ENCODE data around the gene PKP3. TPM values are rescaled to one million over a fixed set of nuclear protein-coding genes. Genes with fewer than 3 reads are reported as not detected.

PKP3 gene
- total and polyA plus RNA-seq, 9 of the 15 experiments (the other 6 are each of a cell fraction or from before 2014, with no cell fraction given): 0.11 to 110 (median 30.7) TPM

DNA sequence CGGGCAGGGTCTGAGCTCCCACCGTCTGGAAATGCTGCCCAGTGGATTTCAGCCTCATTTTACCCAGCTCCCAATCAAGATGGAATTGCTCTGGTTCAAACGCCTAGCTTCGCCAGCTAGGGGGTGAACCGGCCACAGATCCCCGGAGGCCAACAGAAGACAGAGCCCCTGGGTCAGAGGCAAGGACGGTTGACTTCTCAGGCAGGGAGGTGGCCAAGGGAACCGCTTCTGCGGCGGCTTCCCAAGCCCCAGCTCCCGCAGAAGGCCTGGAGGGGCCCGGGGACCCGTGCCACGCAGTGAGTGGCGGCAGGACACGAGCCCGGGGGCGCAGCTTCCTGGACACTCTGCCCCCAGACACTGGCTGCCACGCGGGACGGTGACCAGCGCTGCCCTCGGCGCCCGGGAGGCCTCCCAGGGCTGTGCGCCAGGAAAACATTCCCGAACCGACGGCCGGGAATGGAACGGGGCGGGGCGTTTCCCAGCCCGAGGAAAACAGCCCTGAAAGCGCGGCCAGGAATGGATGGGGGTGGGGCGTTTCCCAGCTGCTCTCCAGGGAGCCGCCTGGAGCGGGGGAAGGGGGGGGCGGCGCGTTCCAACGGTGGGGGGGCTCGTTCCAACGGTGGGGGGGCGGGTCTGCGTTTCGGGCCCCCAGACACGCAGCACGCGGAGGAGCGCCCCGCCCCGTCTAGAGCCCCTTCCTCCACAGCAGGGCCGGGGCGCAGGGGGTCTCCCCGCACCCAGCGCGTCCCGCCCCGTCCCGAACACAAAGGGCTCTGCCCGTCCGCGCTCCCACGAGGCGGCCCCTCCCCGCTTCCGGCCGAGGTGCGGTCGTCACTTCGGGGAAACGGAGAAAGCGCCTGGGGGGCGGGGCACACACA, 38.2 kb upstream of the PKP3 start (continued):
- TF ChIP-seq MGA (IDR thresholded peaks at IDR 0.05) (peak; percentile 66), RHOXF2B (CRISPR knock-in tag; conservative IDR thresholded peaks at IDR 0.05) (no peak), SUPT5H (IDR thresholded peaks at IDR 0.05) (0 out of 2 replicates have a peak, but pooled peaks have one; percentile 54), XRCC5 (IDR thresholded peaks at IDR 0.05; ENCODE audit: low read depth, low read length) (no peak), ZNF551 (CRISPR knock-in tag; IDR thresholded peaks at IDR 0.05) (no peak), MTA3 (IDR thresholded peaks at IDR 0.05; ENCODE audit: borderline replicate concordance) (peak; percentile 84), ZNF644 (tag; IDR thresholded peaks at IDR 0.05; ENCODE audit: low read depth) (peak; percentile 72; the same call in 1 of the 2 replicates), SLC30A9 (CRISPR knock-in tag; IDR thresholded peaks at IDR 0.05) (no peak), XRCC3 (IDR thresholded peaks at IDR 0.05) (no peak), NFIX (CRISPR knock-in tag; IDR thresholded peaks at IDR 0.05; ENCODE audit: low read depth) (no peak), PHF8 (IDR thresholded peaks at IDR 0.05; ENCODE audit: borderline replicate concordance, low read length) (peak; percentile 46; the same call in 1 of the 2 replicates), ZBTB43 (CRISPR knock-in tag; IDR thresholded peaks at IDR 0.05) (no peak), ZBTB7A (IDR thresholded peaks at IDR 0.05; ENCODE audit: borderline replicate concordance, control insufficient read depth, low read depth, low read length) (peak; percentile 89), PYGO2 (tag; IDR thresholded peaks at IDR 0.05) (peak; percentile 88)
- TF ChIP-seq, protein P1, sequence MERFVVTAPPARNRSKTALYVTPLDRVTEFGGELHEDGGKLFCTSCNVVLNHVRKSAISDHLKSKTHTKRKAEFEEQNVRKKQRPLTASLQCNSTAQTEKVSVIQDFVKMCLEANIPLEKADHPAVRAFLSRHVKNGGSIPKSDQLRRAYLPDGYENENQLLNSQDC (CRISPR knock-in tag; IDR thresholded peaks at IDR 0.05): no peak

All from K562 (cell line).